ENCODE results near the gene CMTM2. TPM values are rescaled to one million over a fixed set of nuclear protein-coding genes. Genes with fewer than 3 reads are reported as not detected.
"Not testable (repeated sequence)": the region's sequence is repeated elsewhere in the genome, so short reads cannot be mapped to it uniquely, and the experiment has no call there.

Gene CMTM2
- total and polyA plus RNA-seq, 12 donors: 0.33 to 0.95 (median 0.63) TPM; not detected in 8

DNA sequence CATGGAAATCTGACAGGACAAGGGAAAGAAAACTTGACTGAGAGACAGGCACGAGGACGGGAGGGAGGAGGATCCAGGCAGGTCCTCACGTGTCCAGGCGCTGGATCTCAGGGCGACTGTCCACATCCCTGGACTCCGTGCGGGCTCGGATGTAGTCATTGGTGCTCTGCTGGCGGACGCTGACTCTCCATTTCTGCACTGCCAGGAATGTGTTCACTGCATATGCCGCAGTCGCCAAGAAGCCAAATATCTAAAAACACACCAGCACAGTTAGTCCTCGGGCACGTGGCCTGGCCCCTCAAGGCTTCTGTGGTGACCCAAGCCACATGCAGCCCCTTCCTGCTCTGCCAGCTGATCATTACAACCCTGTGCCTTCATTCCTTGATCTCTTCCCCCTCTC, 42.7 kb downstream of the CMTM2 start:
- WGBS, 2 donors: 97 to 98% methylated on average over 14 of the region's 14 CpGs
- Histone ChIP-seq H3K4me3 (no peak overlapping the region), H3K27me3 (no peaks in the 10 kb centered on the region), H3K36me3 (peaks cover 0 to 25% (median 0%) of the 10 kb centered on the region in 9 donors), H3K4me1 (peaks cover 0 to 27% (median 18%) of the 10 kb centered on the region in 9 donors), H3K9me3 (no peaks in the 10 kb centered on the region), H3K27ac (no peak overlapping the region)
- TF ChIP-seq, protein P1, sequence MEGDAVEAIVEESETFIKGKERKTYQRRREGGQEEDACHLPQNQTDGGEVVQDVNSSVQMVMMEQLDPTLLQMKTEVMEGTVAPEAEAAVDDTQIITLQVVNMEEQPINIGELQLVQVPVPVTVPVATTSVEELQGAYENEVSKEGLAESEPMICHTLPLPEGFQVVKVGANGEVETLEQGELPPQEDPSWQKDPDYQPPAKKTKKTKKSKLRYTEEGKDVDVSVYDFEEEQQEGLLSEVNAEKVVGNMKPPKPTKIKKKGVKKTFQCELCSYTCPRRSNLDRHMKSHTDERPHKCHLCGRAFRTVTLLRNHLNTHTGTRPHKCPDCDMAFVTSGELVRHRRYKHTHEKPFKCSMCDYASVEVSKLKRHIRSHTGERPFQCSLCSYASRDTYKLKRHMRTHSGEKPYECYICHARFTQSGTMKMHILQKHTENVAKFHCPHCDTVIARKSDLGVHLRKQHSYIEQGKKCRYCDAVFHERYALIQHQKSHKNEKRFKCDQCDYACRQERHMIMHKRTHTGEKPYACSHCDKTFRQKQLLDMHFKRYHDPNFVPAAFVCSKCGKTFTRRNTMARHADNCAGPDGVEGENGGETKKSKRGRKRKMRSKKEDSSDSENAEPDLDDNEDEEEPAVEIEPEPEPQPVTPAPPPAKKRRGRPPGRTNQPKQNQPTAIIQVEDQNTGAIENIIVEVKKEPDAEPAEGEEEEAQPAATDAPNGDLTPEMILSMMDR (IDR thresholded peaks at IDR 0.05): no peak
- ATAC-seq (no peak), DNase-seq (no peak)
- intact Hi-C loops (cut with DNase I): no loop called here

DNA sequence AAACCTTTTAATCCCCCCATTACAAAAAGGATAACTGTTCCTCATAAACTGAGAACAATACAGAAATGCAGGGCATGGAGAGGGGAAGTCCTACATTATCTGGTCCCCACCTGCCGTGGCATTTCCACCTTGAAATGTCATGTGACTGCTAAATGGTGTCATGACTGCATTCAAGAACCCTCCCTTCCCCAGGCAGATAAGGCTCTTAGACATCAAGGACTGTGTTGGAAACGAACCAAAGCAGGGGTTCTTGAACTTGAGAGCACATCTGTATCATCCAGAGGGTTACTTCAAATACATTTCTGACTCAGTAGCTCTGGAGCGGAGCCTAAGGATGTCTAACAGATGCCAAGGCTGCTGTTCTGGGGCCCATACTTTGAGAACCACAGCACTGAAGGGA, 43.6 kb downstream of the CMTM2 start:
- H3K36me3 ChIP-seq: peaks cover 0 to 25% (median 0%) of the 10 kb centered on the region in 9 donors
- TF ChIP-seq, protein P1 (IDR thresholded peaks at IDR 0.05): no peak
- no peaks in the 10 kb centered on the region for H3K9me3 ChIP-seq
- no peak overlapping the region for H3K27ac ChIP-seq
- ATAC-seq (no peak), DNase-seq (no peak)
- no peak overlapping the region for H3K4me3 ChIP-seq
- intact Hi-C loops (cut with DNase I): no loop called here
- H3K27me3 ChIP-seq: no peaks in the 10 kb centered on the region
- H3K4me1 ChIP-seq: peaks cover 0 to 26% (median 18%) of the 10 kb centered on the region in 9 donors
- 63 to 68% methylated on average over 3 of the region's 3 CpGs for WGBS, 2 donors

DNA sequence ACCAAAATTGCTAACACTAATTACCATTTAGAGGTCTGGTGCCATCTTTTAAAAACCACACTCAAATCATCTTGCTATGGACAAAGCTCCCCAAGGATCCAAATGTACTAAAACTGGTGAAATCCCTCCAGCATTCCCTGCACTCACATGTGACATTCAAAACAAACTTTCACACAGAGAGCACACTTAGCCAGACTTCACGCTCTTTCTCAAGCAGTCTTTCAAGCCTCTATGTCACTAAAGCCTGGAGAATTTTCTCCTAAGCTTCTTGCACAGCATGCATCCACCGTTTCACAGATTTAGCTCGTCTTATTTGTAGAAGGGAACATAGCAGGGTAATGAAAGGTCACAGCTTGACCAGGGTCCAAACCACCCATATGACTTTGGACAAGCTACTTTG, 44.5 kb downstream of the CMTM2 start:
- Histone ChIP-seq H3K4me3 (no peak overlapping the region), H3K27ac (no peak overlapping the region), H3K27me3 (no peaks in the 10 kb centered on the region), H3K36me3 (peaks cover 0 to 25% (median 0%) of the 10 kb centered on the region in 9 donors), H3K4me1 (peaks cover 0 to 19% (median 9%) of the 10 kb centered on the region in 9 donors), H3K9me3 (no peaks in the 10 kb centered on the region)
- DNase-seq (no peak), ATAC-seq (no peak)
- WGBS, 2 donors: 88 to 92% methylated on average over 3 of the region's 3 CpGs
- TF ChIP-seq, protein P1 (IDR thresholded peaks at IDR 0.05): no peak
- intact Hi-C loops (cut with DNase I): no loop called here

DNA sequence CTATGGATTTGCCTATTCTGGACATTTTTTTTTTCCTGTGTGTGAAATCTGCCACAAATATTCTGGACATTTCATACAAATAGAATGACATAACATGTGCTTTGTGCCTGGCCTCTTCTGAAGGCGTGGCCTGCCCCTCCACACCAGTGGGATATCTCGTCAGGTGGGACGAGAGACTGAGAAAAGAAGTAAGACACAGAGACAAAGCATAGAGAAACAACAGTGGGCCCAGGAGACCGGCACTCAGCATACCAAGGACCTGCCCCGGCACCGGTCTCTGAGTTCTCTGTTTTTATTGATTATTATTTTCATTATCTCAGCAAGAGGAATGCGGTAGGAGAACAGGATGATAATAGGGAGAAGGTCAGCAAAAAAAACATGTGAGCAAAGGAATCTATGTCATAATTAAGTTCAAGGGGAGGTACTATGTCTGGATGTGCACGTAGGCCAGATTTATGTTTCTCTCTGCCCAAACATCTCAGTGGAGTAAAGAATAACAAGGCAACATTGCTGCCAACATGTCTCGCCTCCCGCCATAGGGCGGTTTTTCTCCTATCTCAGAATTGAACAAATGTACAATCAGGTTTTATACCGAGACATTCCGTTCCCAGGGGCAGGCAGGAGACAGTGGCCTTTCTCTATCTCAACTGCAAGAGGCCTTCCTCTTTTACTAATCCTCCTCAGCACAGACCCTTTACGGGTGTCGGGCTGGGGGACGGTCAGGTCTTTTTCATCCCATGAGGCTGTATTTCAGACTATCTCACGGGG, 48.5 kb downstream of the CMTM2 start:
- H3K27me3 ChIP-seq; H3K9me3 ChIP-seq; H3K4me3 ChIP-seq; H3K27ac ChIP-seq; H3K4me1 ChIP-seq; DNase-seq; intact Hi-C loops (cut with DNase I); ATAC-seq; H3K36me3 ChIP-seq: not testable (repeated sequence)
- WGBS, 2 donors: 89% methylated on average over 17 of the region's 17 CpGs

DNA sequence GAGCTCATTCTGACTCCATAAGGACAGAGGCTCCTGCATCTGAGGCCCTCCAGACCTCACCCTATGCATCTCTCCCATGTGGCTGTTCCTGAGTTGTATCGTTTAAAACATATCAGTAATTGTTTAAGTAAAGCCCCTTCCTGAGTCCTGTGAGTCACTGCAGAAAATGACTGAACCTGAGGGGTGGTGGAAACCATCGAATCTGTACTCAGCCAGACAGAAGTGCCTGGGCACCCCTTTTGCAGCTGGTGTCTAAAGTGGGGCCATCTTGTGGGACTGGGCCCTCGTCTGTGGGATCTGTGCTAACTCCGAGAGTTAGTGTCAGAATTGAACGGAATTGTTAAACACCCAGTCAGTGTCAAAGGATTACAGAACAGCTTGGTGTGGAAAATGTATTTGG, 50.6 kb downstream of the CMTM2 start:
- WGBS, 2 donors: 92 to 94% methylated on average over 5 of the region's 5 CpGs

DNA sequence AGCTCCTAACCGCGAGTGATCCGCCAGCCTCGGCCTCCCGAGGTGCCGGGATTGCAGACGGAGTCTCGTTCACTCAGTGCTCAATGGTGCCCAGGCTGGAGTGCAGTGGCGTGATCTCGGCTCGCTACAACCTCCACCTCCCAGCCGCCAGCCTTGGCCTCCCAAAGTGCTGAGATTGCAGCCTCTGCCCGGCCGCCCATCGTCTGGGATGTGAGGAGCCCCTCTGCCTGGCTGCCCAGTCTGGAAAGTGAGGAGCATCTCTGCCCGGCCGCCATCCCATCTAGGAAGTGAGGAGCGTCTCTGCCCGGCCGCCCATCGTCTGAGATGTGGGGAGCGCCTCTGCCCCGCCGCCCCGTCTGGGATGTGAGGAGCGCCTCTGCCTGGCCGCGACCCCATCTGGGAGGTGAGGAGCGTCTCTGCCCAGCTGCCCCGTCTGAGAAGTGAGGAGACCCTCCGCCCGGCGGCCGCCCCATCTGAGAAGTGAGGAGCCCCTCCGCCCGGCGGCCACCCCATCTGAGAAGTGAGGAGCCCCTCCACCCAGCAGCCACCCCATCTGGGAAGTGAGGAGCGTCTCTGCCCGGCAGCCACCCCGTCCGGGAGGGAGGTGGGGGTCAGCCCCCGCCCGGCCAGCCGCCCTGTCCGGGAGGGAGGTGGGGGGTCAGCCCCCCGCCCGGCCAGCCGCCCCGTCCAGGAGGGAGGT, 51.4 kb downstream of the CMTM2 start:
- H3K27me3 ChIP-seq; H3K4me1 ChIP-seq; H3K27ac ChIP-seq; DNase-seq; H3K9me3 ChIP-seq; H3K4me3 ChIP-seq; intact Hi-C loops (cut with DNase I); ATAC-seq; H3K36me3 ChIP-seq: not testable (repeated sequence)
- 95 to 96% methylated on average over 15 to 30 of the region's 49 CpGs for WGBS, 2 donors

More for the DNA sequence above, 50.6 kb downstream of the CMTM2 start:
- Histone ChIP-seq H3K4me1 (no peaks in the 10 kb centered on the region), H3K36me3 (peaks cover 0 to 9% (median 0%) of the 10 kb centered on the region in 9 donors), H3K27ac (no peak overlapping the region), H3K4me3 (no peak overlapping the region), H3K27me3 (no peaks in the 10 kb centered on the region), H3K9me3 (no peaks in the 10 kb centered on the region)
- ATAC-seq (no peak), DNase-seq (no peak)
- TF ChIP-seq, protein P1 (IDR thresholded peaks at IDR 0.05): no peak
- intact Hi-C loops (cut with DNase I): no loop called here

DNA sequence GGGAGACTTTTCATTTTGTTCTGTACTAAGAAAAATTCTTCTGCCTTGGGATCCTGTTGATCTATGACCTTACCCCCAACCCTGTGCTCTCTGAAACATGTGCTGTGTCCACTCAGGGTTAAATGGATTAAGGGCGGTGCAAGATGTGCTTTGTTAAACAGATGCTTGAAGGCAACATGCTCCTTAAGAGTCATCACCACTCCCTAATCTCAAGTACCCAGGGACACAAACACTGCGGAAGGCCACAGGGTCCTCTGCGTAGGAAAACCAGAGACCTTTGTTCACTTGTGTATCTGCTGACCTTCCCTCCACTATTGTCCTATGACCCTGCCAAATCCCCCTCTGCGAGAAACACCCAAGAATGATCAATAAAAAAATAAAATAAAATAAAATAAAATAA, 52.3 kb downstream of the CMTM2 start:
- H3K4me1 ChIP-seq; DNase-seq; H3K4me3 ChIP-seq; ATAC-seq; intact Hi-C loops (cut with DNase I); H3K27ac ChIP-seq; H3K27me3 ChIP-seq; H3K9me3 ChIP-seq; H3K36me3 ChIP-seq: not testable (repeated sequence)
- 95 to 98% methylated on average over 3 of the region's 4 CpGs for WGBS, 2 donors

Measured in heart right ventricle (tissue), 16 donors.